ENCODE measurements around the gene PDZRN4. TPM values are rescaled to one million over a fixed set of nuclear protein-coding genes. Genes with fewer than 3 reads are reported as not detected.

PDZRN4 gene
- total RNA-seq, 1 donor: not detected

DNA sequence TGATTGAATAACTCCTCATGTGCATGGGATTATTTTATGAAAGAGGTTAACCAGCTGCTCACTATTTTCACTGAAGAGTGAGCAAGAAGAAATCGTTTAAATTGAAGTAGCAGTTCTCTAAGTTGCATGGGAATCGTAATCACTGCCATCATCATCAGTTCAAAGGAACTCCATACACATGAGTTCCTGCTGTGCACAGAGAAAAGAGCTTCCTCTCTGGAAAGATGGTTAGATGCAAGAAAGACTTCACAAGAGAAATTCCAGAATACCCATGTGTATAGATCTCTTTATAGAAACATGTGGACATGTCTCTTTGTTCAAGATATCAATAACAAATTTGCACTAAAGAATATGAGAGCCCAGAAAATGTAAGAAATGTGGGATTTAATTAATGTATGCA, 291.3 kb downstream of the PDZRN4 start:
- Histone ChIP-seq H4K20me1 (ENCODE audit: insufficient read depth, low read length) (no peaks in the 10 kb centered on the region), H3K4me3 (ENCODE audit: insufficient read depth, low read length) (no peak overlapping the region), H2AFZ (ENCODE audit: low read length) (no peak overlapping the region), H3K4me1 (ENCODE audit: insufficient read depth, low read length) (no peaks in the 10 kb centered on the region), H3K79me2 (ENCODE audit: insufficient read depth, low read length) (no peaks in the 10 kb centered on the region), H3K9me3 (ENCODE audit: low read depth, low read length) (no peaks in the 10 kb centered on the region), H3K4me2 (ENCODE audit: insufficient read depth, low read length) (no peak overlapping the region), H3K27me3 (ENCODE audit: insufficient read depth, low read length) (no peaks in the 10 kb centered on the region), H3K27ac (ENCODE audit: low read depth, low read length) (no peak overlapping the region), H3K36me3 (ENCODE audit: insufficient read depth, low read length) (no peaks in the 10 kb centered on the region)
- no peak for DNase-seq (ENCODE audit: insufficient read length, low spot score, missing footprints)
- TF ChIP-seq, protein P1, sequence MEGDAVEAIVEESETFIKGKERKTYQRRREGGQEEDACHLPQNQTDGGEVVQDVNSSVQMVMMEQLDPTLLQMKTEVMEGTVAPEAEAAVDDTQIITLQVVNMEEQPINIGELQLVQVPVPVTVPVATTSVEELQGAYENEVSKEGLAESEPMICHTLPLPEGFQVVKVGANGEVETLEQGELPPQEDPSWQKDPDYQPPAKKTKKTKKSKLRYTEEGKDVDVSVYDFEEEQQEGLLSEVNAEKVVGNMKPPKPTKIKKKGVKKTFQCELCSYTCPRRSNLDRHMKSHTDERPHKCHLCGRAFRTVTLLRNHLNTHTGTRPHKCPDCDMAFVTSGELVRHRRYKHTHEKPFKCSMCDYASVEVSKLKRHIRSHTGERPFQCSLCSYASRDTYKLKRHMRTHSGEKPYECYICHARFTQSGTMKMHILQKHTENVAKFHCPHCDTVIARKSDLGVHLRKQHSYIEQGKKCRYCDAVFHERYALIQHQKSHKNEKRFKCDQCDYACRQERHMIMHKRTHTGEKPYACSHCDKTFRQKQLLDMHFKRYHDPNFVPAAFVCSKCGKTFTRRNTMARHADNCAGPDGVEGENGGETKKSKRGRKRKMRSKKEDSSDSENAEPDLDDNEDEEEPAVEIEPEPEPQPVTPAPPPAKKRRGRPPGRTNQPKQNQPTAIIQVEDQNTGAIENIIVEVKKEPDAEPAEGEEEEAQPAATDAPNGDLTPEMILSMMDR (IDR thresholded peaks at IDR 0.05; ENCODE audit: extremely low read depth, low read depth, low read length): no peak

DNA sequence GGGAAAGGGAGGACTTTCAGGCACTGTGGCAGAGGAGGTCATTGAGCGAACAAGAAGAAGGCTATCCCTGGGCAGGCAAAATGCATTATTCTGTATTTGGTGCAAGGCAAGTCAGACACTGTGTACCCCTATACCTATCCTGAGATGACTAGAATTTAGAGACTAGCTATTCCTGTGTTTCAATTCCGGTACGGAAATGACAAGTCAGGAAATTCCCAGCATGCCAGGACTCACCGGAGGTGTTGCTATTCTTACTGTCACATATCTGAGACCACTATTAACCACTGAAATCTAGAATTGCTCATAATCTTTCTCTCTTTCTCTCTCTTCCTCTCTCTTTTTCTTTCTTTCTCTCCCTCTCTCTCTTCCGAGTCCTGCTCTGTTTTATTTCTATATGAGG, 297.1 kb downstream of the PDZRN4 start:
- H3K4me3 ChIP-seq (ENCODE audit: insufficient read depth, low read length): no peak overlapping the region
- no peaks in the 10 kb centered on the region for H4K20me1 ChIP-seq (ENCODE audit: insufficient read depth, low read length)
- H3K27ac ChIP-seq (ENCODE audit: low read depth, low read length): no peak overlapping the region
- TF ChIP-seq, protein P1 (IDR thresholded peaks at IDR 0.05; ENCODE audit: extremely low read depth, low read depth, low read length): no peak
- H3K27me3 ChIP-seq (ENCODE audit: insufficient read depth, low read length): no peaks in the 10 kb centered on the region
- no peaks in the 10 kb centered on the region for H3K9me3 ChIP-seq (ENCODE audit: low read depth, low read length)
- H3K4me1 ChIP-seq (ENCODE audit: insufficient read depth, low read length): no peaks in the 10 kb centered on the region
- no peak overlapping the region for H2AFZ ChIP-seq (ENCODE audit: low read length)
- no peak for DNase-seq (ENCODE audit: insufficient read length, low spot score, missing footprints)
- no peak overlapping the region for H3K4me2 ChIP-seq (ENCODE audit: insufficient read depth, low read length)
- no peaks in the 10 kb centered on the region for H3K79me2 ChIP-seq (ENCODE audit: insufficient read depth, low read length)
- no peaks in the 10 kb centered on the region for H3K36me3 ChIP-seq (ENCODE audit: insufficient read depth, low read length)

DNA sequence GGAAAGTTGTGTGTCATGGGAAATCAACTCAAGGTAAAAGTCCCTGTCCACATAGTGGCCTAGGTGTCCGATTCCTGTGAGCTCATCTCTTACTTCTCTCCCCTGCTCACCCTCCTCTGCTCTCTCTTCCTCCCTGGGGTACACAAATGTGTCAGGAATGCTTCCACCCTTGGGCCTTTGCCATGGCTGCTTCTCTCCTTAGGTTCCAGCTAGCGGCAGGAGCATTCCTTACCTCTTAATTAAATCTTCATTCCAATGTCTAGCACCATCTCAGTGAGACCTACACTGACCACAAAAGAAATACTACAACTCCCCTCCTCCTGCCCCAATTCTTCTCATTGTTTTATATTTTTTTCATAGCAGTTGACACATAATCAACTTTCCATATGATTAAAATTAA, 298.6 kb downstream of the PDZRN4 start:
- H3K27me3 ChIP-seq (ENCODE audit: insufficient read depth, low read length): no peaks in the 10 kb centered on the region
- no peaks in the 10 kb centered on the region for H4K20me1 ChIP-seq (ENCODE audit: insufficient read depth, low read length)
- DNase-seq (ENCODE audit: insufficient read length, low spot score, missing footprints): no peak
- no peaks in the 10 kb centered on the region for H3K79me2 ChIP-seq (ENCODE audit: insufficient read depth, low read length)
- H3K36me3 ChIP-seq (ENCODE audit: insufficient read depth, low read length): no peaks in the 10 kb centered on the region
- no peak overlapping the region for H2AFZ ChIP-seq (ENCODE audit: low read length)
- H3K4me3 ChIP-seq (ENCODE audit: insufficient read depth, low read length): no peak overlapping the region
- H3K4me1 ChIP-seq (ENCODE audit: insufficient read depth, low read length): no peaks in the 10 kb centered on the region
- no peaks in the 10 kb centered on the region for H3K9me3 ChIP-seq (ENCODE audit: low read depth, low read length)
- TF ChIP-seq, protein P1 (IDR thresholded peaks at IDR 0.05; ENCODE audit: extremely low read depth, low read depth, low read length): no peak
- no peak overlapping the region for H3K4me2 ChIP-seq (ENCODE audit: insufficient read depth, low read length)
- no peak overlapping the region for H3K27ac ChIP-seq (ENCODE audit: low read depth, low read length)

DNA sequence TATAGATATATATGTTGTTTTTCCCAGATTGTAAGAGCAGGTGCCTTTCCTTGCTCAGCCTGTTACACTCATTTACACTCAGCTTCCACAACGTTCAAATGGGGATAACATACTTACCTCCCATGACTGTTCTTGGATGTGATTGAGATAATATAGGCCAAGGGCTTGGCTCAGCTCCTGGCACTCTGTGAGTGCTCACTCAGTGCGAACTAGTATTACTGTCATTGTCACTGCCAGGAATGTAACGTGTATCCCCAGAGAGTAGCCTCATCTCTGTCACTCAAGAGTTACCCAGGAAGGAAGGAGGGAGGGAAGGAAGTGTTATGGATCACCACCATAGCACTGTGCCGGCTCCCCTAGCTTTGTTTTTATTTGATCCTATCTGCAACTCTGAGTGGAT, 307.9 kb downstream of the PDZRN4 start:
- H3K79me2 ChIP-seq (ENCODE audit: insufficient read depth, low read length): no peaks in the 10 kb centered on the region
- H3K36me3 ChIP-seq (ENCODE audit: insufficient read depth, low read length): no peaks in the 10 kb centered on the region
- no peak overlapping the region for H2AFZ ChIP-seq (ENCODE audit: low read length)
- no peak overlapping the region for H3K4me3 ChIP-seq (ENCODE audit: insufficient read depth, low read length)
- H3K9me3 ChIP-seq (ENCODE audit: low read depth, low read length): no peaks in the 10 kb centered on the region
- TF ChIP-seq, protein P1 (IDR thresholded peaks at IDR 0.05; ENCODE audit: extremely low read depth, low read depth, low read length): no peak
- H3K4me1 ChIP-seq (ENCODE audit: insufficient read depth, low read length): no peaks in the 10 kb centered on the region
- H3K27me3 ChIP-seq (ENCODE audit: insufficient read depth, low read length): no peaks in the 10 kb centered on the region
- no peak overlapping the region for H3K4me2 ChIP-seq (ENCODE audit: insufficient read depth, low read length)
- no peaks in the 10 kb centered on the region for H4K20me1 ChIP-seq (ENCODE audit: insufficient read depth, low read length)
- no peak overlapping the region for H3K27ac ChIP-seq (ENCODE audit: low read depth, low read length)
- DNase-seq (ENCODE audit: insufficient read length, low spot score, missing footprints): no peak
